Renal cortex interstitium (tissue), 11 donors: Measurements from ENCODE around the gene TCF4. TPM values are rescaled to one million over a fixed set of nuclear protein-coding genes. Genes with fewer than 3 reads are reported as not detected.

Experiments used
- DNase-seq, 11 donors: peaks; one replicate each; pipeline ENCODE4 v3.0.0-alpha.2; 2013; ENCODE audit warnings: low read depth in 9 of 11, low spot score in 4 of 11; ENCODE audit errors: extremely low read depth in 1 of 11
- polyA plus RNA-seq, 3 donors: library from polyadenylated mRNA; unstranded; fragments of 120-200 nt; gene quantifications; one replicate each; pipeline ENCODE4 v1.2.1, GENCODE V29; 2013; ENCODE audit not compliant: insufficient read length in 3 of 3

TCF4 gene
- polyA plus RNA-seq, 3 donors, result 70.9 to 79.8 (median 71.1) TPM

DNA sequence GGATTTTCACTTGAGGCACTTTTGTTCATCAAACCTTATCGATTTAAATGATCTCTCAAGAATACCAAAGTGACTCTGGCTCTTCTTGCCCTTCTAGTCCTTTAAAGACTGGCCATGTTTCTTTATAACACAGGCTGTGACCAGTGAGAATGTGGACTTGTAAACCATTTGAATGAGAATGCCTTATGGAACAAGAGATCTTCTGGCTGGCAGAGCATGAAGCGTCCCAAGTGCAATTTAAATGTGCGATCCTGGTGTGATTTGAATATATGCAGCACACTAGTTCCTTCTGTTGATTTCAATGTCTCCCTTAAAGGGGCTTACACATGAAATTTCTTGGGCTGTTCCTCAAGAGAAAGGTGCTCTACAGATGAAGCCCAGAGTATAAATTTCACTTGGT lies 366.4 kb downstream of the TCF4 start:
- DNase-seq, result no peak

DNA sequence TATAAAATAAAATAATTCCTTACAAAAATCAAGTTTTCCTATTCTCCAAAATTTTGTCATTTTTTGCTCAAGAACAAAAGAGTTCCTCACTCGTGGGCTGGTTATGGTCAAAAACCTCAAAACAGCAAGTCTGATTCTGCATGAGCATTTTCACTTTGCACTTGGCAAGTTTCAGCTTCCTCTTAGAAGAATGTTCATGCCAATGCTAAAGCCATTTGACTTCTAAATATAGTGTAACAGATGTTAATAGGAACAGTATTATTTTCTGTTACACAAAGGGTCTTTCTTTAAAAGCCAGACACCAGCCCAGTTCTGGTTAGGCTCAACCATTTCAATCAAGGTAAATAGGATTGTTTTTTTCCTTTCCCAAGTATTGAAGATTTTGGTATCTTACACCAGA lies 367.5 kb downstream of the TCF4 start:
- no peak for DNase-seq

DNA sequence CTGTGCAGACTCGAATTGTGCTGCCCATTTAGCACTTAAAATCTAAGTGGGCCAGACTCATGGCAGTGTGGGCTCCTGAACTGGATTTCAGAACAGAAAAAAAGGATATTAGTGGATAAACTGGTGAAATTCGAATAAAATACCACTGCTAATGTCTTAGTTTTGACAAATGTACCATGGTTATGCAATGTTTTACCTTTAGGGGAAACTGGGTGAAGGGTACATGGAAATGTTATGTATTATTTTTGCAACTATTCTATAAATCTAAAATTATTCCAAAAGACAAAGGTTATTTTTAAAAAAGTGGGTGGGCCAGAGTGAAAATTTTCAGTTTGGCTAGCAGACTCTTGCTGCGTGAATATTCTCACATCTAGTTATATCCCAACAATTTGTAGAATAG lies 368.2 kb downstream of the TCF4 start:
- no peak for DNase-seq

DNA sequence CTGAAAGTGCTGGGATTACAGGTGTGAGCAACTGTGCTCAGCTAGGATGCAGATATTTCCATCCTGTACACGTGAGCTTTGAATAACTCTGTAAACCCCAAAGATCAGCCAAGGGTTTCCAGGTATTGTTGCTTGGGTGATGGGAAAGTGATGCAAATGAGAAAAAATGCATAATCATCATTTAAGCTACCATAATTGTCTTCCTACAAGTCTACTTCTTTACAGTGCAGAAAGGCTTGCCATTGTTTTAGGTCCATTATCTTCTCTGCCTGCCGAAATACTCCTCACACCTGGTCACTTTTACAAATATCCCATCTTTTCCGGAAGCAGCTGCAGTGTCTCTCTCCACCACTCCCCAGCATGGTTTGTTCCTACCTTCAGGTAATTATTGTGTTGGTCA lies 368.9 kb downstream of the TCF4 start:
- no peak for DNase-seq

DNA sequence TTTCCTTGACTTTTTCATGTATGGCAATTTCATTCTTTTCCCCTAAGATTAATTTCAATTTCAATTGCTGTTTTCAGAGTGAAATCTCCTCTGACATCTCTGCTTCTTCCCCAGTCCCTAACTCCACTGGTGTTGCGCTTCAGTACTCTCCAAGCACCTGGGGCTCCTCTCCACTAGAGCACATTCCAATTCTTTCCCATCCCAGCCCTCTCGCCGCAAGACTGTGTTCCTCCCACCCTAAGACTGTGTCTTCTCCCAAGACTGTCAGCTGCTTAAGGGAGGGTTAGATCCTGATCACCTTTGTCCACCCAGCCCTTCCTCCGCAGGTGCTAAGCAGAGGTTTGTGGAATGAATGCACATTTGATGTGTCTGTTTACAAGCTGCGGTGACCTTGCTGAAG lies 373.0 kb downstream of the TCF4 start:
- DNase-seq, result no peak

DNA sequence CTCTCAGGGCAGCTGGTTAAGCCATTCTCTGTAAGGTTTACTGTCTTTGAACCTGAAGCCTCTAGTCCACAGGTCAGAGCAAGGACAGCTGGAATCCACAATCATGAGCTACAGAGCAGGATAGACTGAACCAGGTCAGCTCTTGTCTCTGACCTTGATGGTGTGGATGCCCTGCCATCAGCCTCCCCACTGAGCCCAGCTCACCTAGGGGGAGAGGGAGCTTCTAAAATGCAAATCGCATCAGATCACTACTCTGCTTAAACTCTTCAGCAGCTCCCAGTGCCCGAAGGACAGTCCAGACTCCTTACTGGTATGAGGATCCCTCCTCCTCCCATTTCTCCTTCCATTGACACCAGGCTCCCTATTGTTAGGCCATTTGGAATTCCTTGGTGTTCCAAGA lies 373.5 kb downstream of the TCF4 start:
- DNase-seq, result no peak

DNA sequence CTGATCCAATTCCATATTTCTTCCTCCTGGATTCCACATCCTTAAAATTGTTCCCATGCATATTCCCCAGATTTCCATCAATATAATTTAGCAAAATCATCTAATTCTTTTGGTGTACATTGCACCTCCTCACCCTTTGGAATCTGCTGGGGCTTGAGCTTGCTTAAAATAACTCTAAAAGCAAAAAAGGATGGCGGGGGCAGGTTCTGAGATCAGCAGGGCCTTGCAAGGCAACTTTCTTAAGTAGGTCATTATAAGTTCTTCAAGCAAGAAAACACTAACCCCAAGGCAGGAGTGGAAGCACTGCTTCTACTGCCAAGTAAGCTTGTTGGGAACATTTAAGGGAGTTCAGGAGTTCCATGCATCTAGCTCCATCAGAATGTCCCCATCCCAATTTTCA lies 374.4 kb downstream of the TCF4 start:
- DNase-seq, result no peak

DNA sequence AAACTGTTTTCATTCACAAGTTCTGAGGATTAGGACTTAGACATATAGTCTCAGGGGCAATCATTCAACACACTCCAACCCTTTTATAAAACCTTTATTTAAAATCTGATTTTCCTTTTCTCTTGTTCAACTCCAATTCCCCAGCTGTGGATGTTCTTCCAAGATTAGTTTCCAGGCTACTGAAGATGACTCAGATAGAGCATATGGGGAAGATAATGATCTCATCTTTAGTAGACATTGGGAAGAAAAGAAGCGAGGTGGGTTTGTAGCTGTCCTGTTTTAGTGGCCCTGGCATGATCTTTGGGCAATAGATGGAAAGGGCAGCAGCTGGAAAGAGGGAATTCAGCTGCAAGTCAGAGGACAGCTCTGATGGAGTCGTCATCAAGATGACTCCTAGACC lies 381.1 kb downstream of the TCF4 start:
- DNase-seq, result no peak

DNA sequence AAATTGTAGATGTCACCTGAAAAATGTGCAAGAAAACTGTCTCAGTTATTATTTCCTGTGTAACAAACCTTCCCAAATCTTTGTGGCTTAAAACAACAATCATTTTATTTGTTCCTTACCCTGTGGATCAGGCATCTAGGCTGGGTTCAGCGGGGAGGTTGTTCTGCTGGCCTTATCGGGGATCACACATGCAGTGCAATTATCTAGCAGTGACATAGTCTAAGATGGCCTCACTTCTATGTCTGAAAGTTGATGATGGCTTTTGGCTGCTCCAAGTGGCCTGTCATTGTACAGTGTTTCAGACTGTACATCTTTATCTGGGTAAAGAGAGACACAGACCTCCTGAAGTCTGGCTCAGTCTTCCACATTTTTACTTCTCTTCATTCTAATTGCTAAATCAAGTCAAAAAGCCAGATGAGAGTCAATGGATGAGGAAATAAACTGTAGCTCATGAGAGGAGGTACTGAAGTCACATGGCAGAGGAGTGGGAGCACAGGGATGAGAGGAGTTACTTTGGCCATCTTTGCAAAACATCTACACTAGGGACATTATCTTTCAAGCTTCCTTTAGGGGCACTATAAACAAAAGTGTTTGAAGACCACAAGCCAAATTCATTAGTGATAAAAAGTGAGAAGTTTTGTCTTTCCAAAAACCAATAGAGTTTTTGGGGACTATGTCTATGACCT lies 385.6 kb downstream of the TCF4 start:
- DNase-seq, result no peak

DNA sequence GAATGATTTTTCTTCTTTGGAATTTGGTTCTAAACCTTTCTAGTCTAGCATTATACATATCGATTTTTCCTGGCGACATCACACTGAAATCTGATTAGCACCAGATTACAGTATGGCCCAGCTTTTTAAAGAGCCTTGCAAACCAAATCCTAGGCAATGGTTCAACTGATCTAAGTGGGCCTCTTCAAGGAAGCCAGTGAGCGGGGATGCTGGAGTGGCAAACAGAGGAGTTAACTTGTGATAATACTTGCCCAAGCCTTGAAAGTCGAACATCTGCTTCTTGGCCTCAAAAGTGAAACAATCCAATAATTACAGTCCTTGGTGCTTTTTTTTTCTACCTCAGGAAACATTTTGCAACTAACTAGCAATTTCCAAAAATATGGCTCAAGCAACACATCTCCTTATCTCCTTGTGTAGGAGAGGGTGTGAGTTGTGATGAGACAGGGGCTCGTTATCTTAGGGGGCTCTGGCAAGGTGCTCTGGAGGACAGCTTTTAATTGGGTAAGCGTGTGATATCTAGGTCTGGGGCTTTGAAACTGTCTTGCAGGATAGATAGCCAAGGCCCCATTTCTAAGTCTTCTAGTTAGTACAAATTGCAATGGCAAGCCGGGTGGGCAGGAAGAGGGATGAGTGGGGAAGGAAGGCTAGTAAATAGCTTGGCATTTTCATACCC lies 388.6 kb downstream of the TCF4 start:
- no peak for DNase-seq

DNA sequence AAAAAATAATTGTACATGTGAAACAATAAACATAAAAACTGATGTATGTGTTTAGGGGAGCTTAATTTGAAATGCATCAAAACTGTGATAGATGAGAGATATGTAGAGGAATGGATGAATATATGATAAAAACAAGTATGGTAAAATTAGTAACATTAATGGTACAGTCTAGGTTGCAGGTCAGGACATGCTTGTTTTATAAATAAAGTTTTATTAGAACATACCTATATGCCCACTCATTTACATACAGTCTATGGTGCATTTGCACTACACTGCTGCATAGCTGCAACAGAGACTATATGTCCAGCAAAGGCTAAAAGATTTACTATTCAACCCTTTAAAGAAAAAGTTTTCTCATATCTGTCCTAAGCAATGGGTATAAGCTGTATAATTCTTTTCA lies 392.1 kb downstream of the TCF4 start:
- no peak for DNase-seq

DNA sequence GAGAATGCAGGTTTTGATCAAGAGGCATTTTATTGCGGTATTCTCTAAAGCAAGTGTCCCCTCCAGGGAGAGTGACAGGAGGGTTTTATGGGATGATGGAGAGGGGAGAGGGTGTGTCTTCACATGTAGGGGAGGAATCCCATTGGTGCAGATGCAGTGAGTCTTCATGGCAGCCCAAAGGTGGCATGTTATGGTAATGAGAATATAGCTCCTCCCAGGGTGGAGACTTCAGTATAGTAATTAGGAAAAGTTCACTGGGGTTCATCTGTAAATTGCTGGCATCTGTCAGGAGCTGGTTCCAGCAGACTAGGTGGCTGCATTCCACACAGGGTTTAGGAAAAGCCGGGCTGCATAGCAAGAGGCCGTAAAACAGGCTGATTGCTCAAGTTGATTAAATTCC lies 398.0 kb downstream of the TCF4 start:
- peak in 7 of 11 donors; percentile 14 to 47 (median 32) for DNase-seq

DNA sequence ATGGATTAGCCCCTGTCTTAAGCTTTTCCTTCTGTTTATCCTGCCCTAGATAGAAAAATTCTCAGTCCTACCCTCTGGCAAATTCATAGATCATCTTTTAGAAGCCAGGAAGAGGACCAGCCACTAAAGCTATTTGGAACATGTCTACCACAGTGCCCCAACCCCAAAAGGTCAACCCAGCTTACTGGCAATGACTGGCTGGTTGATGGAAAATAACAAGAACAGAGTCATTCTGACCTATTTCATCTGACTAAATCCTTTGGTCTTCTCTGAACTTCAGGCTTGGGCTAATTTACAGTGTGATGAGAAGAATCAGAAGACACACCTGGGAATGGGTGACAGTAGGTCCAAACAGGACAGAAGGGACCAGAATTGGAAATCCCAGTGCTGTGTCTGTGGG lies 401.4 kb downstream of the TCF4 start:
- no peak for DNase-seq

DNA sequence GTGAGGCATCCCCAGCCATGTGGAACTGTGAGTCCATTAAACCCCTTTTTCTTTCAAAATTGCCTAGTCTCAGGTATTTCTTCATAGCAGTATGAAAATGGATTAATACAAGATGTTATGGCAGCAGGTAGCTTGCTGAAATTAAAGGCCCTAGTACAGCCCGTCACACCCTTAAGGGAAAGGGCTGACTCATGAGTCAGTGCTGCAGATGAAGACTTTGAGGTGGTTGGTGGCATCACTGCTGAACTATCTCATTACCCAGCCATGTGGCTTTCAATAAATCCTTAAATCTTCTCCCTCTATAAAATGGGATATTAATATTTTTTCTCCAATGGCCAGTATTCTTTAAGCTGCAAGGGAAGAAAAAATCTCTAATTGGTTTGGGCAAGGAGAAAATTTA lies 402.6 kb downstream of the TCF4 start:
- DNase-seq, result no peak

DNA sequence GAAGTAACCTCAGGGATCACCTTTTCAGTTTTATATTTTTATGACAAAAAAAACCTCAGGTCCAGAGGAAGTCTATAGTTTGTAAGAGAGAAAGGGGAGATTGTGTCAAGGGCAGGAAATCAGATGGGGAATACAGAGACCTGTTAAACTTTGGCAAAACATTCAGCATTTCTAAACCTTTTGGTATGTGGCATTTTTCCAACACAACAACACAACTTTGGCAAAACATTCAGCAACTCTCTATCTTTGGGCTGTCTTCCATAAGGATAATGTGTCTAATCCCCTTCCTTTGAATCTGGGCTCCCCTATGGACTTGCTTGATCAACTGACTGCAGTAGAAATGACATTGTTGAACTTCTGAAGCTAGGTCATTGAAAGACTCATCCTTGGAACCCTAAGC lies 408.2 kb downstream of the TCF4 start:
- no peak for DNase-seq

DNA sequence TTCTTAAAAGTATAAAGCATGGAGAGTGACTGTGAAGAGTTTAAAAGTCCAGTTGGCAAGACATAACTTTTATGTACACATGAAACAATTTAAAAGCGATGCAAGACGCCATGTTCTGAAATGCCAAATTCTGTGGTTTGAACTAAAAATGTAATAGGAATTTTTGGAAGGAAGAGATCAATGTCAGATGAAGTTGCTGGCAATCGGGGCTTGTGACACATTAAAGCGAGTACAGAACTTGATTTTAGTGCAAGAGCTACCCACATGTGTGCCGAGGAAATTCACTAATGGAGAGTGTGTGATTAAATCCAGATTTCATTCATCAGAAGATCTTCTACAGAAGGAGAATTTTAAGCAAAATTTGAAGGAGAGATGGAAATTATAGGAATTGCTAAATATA lies 408.6 kb downstream of the TCF4 start:
- no peak for DNase-seq

DNA sequence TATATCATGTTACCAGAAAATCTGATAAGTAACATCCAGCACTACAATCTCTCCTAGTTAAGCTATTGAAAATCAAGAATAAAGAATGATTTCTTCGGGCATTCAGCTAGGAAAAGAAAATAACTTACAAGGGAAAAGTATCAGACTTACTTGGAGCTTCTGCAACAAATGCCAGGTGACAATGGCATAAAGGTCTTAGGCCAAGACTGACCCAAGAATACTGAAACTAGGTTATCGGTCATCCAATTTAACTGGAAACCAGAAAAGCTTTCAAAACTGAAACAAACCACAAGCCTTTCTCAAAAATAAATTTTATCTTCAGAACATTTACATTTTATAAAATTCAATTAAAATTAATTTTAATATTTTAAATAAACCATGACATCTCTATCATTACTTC lies 414.7 kb downstream of the TCF4 start:
- no peak for DNase-seq
